GM18867 (cell line): ENCODE results near the gene ATP6V0C.

Experiments used
- ATAC-seq: cut with Tn5 transposase; IDR thresholded peaks from one replicate; pipeline ENCODE4 v1.9.1; 2021; ENCODE audit warnings: mild to moderate bottlenecking, moderate library complexity; ENCODE audit not compliant: unreplicated experiment

Gene ATP6V0C

DNA sequence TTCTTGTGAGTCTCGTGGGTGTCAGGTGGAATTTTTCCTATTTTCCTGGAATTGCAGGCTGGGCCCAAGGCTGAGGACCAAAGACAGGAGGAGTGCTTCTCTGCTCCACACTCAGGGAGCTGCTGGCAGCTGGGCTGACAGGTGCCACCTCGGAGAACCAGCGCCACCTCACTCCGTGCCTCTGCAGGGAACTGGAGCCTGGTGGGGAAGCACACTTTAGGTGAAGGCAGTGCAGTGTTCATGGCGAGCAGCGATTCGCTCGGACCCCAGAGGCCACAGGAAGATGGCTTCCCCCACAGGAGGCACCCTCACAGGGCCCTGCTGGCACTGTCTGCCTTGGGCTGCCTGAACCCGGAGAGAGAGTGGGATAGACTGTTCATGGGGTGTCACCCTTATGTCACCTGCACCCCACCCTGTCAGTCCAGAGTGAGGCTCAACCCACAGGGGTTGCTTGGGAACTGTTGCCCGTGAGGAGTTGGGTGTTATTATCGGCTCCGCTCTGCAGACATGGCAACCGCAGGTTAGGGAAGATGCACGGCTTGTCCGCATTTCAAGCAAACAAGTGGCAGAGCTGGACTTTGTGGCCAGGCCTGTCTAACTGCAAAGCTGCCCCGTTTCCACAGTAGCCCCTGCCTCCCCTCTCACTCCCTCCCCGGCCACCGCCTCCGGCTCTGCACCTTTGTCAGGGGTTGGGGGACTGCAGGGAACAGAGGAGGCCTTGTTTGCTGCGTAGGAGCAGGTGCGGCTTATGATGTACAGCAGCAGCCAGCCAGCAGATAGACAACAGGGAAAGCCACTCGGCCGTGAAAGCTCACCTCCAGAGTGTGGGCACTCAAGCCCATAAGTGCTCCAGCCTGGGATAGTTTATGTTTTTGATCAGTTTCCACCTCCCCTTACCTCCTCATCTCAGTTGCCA is 23.3 kb upstream of the ATP6V0C start:
- no peak for ATAC-seq

DNA sequence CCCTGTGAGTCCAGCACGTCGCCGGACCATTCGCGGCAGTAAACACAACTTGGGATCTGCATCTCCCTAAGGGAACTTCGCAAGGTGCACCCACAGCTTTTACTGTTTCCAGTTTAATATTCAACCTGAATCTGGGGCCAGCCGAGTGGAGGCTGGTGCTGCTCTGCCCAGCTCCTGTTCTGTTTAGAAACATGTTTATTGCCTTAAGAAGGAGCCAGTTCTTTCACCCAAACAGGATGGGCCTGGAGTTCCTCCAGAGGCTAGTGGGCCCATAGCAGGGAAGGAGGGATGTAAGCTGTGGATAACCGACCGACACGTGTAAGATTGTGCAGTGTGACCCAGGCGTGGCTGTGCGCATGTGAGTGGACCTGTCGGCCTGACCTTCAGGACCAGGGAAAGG is 21.5 kb upstream of the ATP6V0C start:
- ATAC-seq: no peak

GRCh38 chr16:2493605-2494004 is 20.1 kb upstream of the ATP6V0C start:
- no peak for ATAC-seq

- ATAC-seq: no peak
These were observed 19.1 kb upstream of the ATP6V0C start for GRCh38 chr16:2494616-2495015.

DNA sequence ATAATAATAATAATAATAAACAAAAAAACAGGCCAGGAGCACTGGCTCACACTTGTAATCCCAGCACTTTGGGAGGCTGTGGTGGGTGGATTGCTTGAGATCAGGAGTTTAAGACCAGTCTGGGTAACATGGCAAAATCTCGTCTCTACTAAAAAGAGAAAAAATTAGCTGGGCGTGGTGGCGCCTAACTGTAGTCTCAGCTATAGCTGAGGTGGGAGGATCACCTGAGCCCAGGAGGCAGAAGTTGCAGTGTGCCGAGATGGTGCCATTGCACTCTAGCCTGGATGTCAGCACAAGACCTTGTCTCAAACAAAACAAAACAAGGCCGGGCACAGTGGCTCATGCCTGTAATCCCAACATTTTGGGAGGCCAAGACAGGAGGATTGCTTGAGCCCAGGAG is 18.7 kb upstream of the ATP6V0C start:
- no peak for ATAC-seq

- ATAC-seq: no peak
These were observed 17.3 kb upstream of the ATP6V0C start for GRCh38 chr16:2496223-2497115.

DNA sequence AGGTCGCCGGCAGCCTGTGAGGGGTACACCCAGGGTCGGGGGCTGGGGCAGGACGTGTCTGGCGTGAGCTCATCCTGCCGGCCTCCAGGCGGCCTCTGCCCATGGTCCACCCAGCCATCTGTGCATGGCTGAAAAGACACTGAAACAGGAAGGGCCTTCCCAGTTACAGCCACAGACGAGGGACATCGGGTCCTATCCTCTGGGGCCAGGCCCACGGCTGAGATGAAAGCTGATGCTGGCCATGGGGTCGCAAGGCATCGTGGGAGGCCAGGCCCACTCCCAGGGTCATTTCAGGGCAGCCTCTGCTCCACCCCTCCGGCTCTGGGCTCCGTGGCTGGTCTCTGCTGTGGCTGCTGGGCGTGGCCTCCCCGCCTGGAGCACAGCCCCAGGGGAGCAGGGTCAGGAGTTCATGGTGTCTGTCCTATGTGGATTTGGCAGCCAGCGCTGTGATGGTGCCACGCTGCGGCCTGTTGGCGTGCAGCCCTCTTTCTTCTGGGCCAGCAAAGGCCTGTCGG is 16.6 kb upstream of the ATP6V0C start:
- ATAC-seq: no peak

GRCh38 chr16:2497695-2498484 is 15.9 kb upstream of the ATP6V0C start:
- ATAC-seq: no peak

DNA sequence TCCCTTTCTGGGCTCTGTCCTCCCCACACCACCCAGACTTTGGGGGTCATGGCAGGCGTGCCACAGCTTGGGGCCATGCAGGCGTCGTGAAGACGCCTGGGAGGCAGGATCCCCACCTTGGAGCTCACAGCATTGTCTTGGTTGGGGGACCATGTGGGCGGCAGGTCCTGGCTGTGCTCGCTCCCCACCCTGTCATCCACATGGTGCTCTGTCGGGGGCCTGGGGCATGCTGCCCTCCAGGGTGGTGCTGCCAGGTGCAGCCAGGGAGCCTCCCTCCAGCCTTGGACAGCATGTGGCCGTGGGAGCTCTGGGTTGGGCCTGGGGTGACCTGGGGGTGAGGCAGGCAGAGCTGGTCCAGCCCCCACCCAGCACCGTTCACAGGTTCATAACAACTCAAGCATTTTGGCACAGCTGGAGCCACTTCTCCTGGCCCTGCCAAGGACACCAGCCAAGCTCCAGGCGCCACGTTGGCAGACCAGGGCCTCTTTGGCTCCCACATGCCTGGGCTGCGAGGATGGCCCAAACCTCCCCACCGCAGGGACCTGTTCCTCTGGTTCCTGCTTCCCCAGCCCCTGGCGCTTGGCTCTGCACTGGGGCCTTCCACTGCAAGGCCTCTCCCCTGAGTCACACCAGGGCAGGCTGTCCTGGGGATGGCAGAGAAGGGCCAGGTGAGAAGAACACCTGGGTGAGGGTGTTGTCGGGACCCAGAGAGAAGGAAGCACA is 15.1 kb upstream of the ATP6V0C start:
- ATAC-seq: no peak

DNA sequence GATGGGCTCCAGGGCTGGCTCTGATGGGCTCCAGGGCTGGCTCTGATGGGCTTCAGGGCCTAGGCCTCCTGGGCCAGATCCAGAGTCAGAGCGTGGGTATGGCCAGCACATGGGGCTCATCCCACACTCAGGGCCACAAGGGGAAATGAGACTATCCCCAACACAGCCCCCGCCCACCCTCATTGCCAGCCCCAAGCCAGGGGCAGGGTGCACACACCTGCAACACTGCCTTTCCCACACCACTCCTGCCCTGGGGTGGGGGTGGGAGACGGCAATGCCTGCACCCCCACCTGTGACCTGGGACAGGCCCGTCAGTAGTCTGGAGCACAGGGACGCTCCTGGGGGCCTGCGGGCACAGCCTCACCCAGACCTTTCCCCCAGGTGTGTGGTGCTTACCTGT is 14.3 kb upstream of the ATP6V0C start:
- ATAC-seq: no peak

DNA sequence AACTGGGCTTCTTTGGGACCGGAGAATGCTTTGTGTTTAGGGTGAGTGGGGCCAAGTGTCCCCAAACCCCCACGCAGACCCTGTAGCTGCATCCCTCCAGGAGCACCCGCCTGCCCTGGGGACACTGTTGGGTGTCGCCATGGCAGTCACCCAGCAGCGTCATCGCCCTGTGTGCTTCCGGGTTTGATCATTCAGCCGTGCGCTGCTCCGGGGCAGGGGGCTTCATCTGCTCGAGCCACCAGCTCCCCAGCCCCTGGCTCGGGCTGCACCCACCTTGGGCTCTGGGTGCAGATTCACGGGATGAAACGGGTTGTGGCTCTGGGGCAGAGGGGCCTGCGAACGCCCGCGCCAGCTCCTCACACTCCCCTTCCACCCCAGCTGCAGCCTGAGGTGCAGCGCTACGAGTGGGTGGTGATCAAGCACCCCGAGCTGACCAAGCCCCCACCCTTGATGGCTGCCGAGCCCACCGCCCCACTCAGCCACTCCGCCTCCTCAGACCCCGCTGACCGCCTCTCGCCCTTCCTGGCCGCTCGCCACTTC is 13.8 kb upstream of the ATP6V0C start:
- ATAC-seq: no peak

GRCh38 chr16:2500430-2500917 is 13.3 kb upstream of the ATP6V0C start:
- ATAC-seq: no peak

DNA sequence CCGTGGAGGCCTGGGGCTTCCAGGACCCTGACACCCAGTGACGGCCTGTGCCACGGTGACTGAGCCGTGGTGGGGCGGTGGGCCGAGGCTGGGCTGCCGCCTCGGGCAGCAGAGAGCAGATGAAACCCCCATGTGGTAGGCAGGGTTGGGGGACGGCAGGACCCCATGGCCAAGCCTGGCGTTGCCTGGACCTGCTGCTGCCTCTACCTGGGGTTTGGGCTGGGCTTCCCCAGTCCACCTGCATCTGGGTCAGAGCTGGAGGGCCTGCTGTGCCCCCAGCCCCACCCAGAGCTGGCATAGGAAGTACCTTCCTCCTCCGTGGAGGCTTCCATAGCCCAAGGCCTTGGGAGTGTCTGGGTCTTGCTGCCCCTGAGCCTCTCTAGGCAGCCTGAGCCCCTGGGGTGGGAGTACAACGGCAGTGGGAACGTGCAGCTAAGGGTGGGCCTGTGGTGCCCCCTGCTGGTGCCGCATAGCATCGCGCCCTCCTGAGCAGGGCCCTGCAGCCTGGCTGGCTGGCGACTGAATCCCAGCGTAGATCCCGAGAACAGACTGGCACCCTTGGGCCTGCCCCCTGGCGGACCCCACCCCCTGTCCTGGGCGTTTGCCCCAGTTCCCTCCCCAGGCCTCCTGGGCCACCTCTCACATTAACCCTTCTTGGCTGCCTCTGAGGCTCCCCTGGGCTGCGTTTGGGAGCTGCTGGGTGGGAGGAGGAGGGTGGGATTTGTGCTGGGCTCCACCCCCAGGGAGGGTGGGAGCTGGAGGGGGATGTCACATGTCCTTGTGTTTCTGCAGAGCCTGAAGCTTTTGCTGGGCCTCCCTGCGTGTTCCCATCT is 12.6 kb upstream of the ATP6V0C start:
- no peak for ATAC-seq

- ATAC-seq: no peak
These were observed 11.5 kb upstream of the ATP6V0C start for GRCh38 chr16:2501946-2502895.

DNA sequence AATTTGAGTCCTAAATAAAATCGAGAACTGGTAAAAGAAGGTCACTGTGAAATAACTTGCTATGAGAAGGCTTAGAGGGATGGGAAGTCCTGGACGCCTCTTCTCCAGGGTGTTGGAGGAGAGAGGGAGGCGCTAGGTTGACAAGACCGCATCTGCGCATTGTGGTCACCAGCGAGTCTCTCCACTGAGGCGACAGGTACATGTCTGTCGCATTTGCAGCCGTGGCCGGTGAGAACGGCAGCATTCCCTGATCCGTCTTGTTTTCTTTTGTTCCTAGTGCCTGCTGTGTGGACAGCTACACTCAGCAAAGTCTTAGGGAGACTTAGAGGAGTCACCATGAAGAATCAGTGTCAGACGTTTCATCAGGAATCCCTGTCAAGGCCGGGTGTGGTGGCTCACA is 8.1 kb upstream of the ATP6V0C start:
- no peak for ATAC-seq

DNA sequence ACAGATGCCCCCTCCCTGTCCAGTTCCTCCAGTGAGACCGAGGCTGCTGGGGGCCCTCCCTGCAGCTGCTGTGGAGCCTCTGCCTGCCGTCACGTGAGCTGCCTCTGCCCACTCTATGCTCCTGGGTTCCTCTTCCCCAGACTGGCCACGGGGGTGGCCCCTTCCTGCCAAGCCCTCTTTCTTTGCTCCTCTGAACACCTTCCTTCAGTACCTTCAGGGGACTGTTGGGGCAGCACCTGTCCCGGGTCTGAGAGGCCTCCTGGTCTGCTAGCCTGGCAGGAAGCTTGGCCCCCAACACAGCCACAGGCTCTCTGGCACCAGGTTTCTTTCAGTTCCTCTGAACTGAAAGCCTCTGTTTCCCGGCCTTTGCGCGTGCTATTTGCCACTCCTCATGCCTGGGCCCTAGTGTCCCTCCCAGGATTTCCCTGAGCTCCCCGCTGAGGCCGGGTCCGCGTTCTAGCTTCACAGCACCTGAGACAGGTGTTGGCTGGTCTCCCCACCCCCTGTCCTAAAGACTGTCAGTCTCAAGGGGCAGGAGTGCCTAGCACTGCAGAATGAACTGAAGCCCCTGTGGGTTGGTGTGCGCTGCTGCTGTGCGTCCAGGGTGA is 6.6 kb upstream of the ATP6V0C start:
- peak; percentile 43 for ATAC-seq

- ATAC-seq: no peak
These were observed 6.1 kb upstream of the ATP6V0C start for GRCh38 chr16:2507665-2508064.
